DND-41 (cell line): ENCODE data around the gene NME4.

Experiments used
- CTCF ChIP-seq: IDR thresholded peaks from 2 replicates; pipeline ENCODE4 v1.5.1; 2012; ENCODE audit warnings: borderline replicate concordance, low read length, moderate library complexity, mild to moderate bottlenecking; ENCODE audit not compliant: poor library complexity, severe bottlenecking; ENCODE audit errors: extremely low read depth
- EZH2 ChIP-seq: IDR thresholded peaks from 3 replicates; pipeline ENCODE4 v1.6.1; 2012; ENCODE audit warnings: borderline replicate concordance, low read depth, mild to moderate bottlenecking, moderate library complexity, low read length, inconsistent platforms; ENCODE audit not compliant: severe bottlenecking

GRCh38 chr16:386641-387156, 10.3 kb upstream of the NME4 start:
- no peak for TF ChIP-seq CTCF
- no peak for TF ChIP-seq EZH2
